Activated CD8-positive, alpha-beta memory T cell treated with anti-CD3 and anti-CD28 coated beads, Interleukin-2, amount 50 U/mL, for 24 hours (primary cell): ENCODE measurements around the gene MAD2L2.

ENCODE experiments used
- DNase-seq: peaks from one replicate; pipeline ENCODE4 v3.0.0-alpha.2; 2020; ENCODE audit errors: extremely low read depth

Gene MAD2L2

DNA sequence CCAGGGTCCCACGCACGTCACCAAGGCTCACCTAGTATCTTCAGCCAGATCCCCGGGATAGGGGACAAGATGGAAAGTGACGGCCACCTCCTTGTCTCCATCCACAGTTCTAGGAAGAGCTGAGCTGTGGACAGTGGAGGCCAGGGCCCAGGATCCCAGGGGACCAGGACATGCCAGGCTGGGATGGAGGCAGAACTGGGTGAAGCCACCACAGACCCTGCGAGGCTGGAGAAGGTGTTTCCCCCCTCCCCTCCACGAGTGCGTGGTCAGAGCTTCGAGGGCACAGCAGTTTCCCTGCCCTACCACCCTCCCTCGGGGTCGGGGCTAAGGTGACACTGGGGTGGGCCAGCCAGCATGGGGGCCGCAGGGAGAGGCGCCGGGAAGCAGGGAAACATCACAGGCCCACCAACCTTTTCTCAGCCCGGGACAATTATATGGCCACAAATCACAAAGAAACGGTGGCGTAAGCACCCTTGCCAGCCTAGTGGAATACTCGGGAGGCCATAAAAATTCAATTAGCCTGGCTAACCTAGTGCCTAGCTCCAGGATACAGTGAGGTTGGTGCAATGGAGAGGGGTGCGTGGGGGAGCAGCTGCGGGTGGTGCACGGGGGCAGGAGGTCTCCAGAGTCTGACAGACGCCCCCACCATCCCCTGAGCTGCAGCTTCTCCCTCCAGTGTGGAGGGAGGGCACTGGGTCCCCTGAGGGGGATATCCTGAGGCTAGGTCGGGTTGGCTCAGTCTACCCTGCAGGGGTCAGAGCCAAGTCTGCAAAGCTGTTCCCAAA, 23.9 kb upstream of the MAD2L2 start:
- no peak for DNase-seq

DNA sequence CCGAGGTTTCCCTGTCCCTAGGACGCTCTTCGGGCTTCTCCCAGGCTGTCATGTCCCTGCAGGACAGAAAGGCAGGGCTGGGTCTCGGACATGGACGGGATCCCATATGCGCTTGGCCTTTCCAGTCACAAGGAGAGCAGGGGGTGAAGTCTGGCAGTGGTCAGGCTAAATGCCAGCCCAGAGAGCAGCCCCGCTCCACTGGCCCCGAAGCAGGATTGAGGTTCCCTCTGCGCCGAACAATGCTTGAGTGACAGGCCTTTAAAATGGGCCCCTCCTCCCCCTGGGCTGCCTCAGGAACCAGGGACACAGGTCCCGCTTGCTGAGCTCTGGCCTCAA, 23.2 kb upstream of the MAD2L2 start:
- DNase-seq, result no peak

DNA sequence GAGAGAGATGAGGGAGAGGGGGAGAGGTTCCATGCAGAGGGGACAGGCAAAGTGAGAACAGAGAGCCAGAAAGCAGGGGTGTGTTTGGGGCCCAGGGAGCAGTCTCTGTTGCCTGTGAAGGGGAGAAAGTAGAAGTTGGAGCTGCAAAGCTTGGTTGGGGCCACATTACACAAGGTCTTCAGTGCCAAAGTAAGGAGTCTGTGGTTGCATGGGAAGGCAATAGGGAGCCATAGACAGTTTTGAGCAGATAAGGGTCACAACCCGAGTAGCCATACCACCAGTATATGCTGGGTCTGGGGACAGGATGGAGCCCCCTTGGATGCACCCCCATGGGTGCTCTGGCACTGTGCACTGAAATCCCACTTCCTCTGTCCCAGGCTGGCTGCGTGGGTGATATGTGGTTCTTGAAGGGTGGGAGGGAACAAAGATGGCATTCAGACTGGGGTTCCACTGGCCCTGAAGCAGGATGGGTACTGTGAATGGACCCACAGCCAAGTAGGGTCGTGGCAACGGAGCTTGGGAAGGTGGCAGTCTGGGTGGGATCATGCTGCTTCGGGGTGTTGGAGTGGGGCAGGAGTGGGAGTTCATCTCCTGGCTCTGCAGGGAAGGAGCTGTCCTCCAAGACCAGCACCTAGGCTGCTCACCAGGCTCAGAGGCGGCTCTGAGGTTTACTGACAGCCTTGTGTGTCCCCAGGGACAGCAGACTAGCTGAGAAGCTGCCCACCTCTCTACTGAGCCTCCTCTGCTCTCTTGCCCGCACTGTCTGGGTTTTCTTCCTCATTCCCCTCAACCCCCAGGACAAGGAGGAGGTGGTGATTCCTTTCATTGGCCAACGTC, 22.6 kb upstream of the MAD2L2 start:
- no peak for DNase-seq

DNA sequence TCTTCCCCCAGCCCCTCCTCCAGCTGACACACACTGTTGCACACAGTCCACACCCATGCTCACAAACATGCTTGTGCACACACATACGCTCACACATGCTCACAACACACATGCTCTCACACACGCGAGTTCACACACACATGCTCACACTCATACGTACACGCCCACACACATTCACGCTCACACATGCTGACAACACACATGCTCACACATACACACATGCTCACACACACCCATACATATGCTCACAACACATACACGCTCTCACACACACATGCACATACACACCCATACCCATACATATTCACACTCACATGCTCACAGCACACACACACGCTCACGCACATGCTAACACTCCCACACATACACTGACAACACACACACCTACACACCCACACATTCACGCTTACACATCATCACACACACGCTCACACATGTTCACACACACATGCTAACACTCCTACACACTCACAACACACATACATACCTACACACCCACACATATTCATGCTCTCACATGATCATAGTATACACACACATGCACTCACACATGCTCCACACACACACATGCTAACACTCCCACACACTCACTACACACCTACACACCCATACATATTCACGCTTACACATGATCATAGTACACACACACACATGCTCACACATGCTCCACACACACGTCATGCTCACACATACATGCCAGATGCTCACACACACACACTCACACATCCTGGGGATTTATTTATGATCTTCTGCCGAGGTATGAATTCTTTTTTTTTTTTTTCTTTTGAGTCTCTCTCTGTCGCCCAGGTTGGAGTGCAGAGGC, 21.2 kb upstream of the MAD2L2 start:
- no peak for DNase-seq

DNA sequence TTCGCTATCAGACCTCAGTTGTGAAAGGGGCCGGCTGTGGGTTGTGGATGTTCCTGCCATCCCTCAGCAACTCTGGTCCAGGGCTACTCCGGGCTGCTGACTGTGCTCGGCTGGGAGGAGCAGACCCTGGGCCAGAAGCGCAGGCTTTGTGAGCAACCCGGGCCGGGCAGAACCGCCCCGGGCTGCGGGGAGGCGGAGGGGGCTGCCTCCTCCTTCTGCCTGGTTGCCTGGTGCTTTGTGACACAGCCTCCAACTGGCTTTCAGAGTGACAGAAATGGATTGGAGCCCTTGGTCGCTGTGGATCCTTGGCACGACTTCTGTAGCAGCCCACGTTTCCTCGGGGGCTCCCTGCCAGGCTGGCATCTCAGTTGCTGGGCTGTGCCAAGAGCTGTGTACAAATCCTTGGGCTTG, 20.6 kb upstream of the MAD2L2 start:
- DNase-seq, result no peak

DNA sequence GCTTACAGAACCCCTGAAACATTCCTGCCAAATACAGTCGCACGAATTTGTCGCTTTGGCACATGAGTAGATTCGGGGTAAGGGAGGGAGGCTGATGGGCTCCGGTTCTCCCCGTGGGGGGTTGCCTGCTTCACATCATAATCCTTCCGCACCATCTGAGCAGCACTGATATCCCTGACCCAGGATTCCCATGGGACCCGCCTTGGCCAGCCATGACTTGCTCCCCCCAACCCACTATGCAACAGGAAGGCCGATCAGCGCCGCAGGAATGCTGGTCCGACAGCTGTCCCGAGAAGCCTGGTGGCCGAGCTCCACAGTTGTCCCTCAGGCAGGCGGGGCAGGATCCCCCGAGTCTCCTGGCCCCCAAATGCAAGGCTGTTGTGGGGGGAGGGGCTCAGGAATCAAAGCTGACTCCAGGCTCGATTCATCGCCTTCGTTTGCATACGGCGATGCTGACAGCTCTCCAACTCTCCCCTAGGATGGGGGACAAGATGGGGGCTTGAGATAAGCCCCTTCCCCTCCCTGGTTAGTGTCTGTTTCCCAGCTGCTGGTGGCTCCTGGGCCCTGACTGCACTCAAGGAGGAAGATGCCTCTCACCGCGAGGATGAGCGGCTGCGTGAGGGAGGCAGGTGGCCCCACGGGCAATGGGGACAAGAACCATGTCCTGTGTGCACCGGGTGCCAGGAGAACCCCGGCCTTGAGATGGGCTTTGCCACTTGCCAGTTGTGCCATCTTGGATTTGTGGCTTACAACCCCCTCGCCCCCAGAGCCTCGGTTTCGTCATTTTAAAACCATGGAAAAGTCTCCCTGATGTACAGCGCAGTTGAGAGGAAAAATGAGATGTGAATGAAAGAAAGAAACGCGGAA, 19.9 kb upstream of the MAD2L2 start:
- no peak for DNase-seq

DNA sequence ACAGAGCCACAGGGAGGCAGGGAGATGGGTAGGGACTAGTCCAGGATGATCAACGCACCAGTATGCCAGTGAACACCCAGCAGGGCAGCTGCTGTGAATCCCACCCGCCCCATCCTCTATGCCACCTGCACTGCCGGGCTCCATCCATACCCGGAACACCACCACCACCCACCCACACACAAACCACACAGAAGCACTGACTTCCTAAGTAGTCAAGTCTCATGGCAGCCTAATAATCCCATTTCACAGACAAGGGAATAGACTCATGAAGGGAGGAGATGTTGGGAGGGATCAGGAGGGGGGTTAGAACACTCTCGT, 16.9 kb upstream of the MAD2L2 start:
- no peak for DNase-seq

DNA sequence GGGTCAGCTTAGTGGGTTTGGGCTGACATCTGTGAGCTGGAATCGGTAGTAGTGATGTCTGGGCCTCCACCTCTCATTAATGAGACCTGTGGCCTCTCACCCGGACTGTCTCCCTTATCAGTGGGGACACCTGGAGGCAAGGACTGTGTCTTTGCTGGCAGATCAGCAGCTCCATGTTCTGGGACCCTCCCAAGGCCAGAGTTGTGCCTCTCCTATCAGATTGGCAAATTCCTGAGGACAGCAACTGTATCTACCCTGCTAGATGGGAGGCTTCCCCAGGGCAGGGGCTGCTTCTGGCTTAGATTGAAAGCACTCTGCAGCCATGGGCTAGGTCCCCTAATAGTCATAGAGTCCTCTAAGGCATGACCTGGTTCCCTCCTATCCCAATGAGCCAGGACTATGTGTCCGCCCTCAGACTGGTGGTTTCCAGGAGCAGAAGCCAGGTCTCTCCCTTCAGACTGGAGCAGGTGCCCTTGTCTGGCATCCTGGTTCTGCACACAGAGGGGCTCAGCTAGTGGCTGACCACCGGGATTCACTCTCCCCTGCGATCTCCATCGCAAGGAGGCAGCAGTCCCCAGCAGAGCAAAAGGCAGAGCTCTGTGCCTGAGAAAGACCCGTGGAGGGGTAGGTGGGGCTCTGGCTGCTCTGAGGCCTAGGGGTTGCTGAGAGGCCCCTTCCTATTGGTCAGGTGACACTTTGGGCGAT, 16.4 kb upstream of the MAD2L2 start:
- no peak for DNase-seq

DNA sequence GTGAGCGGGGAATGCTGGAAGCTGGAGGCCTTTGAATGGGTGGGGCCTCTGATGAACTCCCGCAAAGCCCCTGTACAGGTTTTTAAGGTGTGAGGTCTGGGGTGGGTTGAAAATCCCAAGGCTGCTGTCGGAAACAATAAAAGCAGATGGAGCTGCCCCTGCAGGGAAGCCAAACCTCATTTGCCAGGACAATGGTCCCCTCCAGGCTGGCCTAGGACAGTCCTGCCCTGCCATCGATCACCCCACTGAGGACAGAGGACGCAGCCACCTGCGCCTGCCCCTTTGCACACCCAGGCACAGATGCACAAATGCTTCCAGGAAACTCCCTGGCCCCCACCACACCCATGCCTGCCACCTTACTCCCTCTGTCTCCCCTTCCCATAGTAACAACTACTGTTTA, 14.9 kb upstream of the MAD2L2 start:
- DNase-seq, result no peak

DNA sequence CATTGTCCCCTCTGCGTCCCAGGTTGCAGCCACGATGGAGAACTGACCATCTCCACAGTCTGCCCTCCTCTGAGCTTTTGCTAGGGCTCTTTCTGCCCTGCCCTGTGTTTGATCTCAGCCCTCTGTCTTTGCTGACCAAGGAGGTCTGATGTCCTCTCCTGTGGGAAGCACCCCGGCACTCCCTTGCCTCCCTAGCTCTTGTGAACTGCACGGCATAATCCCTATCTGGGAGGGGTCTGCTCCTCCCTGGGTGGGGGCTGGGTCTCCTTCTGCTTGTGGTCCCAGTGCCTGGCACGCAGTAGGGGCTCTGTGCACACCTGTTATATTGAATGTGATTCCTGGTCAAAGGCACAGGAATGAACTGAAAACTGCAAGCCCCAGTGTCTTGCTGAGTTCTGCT, 13.0 kb upstream of the MAD2L2 start:
- no peak for DNase-seq

DNA sequence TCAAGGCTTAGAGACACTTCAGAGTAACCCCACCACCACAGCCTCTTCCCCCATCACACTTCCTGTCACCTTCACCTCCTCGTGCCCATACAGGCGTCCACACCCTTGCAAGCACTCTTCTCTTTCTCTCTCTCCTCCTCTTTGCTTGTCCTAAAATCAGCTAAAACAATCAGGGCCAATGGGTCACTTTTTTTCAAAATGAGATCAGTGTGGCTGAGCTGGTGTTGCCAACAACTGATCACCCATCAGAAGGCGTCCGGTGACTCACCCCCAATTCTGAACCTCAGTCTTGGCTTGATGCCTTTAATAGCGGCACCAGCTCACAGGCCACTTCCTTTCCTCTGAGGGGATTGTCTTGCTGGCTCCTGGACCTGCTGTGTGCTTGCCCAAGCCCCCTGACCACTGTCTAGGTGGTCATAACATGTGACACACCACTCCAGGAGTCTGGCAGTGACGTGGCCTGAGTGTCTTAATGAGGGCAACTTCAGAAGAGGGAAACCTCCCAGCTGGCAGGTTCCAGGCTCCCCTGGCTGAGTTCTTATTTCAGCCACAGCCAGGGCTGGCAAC, 12.2 kb upstream of the MAD2L2 start:
- DNase-seq, result peak; percentile 34

DNA sequence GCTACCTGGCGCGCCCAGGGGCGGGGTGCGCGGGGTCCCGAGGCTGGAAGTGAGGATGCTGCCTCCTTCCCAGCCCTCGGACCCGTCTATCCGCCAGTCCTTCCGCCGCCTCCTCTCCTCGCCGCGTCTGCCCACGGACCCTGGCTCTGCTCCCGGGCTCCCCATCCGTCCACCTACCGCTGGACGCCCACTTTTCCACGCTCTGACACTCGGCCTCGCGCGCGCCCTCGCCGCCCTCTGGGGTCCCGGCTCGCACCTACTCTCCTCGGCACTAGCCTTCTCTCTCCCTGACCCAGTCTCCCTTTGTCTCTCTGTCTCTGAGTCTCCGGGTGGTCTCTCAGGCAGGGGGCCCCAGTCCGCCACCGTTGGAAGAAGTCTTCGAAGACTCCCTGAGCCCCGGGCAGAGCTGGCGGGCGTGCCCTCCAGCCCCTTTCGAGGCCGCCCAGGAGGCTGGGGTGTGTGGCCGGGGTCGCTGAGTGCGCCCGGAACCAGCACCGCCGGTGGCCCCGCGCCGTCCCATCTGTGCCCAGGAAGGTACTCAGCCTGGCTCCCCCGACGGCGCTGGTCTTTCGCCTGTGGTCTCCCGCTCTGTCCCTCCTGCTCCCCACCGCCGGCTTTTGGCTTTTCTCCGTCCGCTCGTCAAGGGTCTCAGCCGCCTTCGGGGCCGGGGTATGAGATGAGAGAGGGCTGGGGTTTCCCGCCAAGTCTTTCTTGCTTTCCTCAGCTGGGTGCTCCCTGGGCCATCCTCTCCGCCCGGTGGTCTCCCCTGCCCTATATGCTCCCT, 11.2 kb upstream of the MAD2L2 start:
- no peak for DNase-seq

DNA sequence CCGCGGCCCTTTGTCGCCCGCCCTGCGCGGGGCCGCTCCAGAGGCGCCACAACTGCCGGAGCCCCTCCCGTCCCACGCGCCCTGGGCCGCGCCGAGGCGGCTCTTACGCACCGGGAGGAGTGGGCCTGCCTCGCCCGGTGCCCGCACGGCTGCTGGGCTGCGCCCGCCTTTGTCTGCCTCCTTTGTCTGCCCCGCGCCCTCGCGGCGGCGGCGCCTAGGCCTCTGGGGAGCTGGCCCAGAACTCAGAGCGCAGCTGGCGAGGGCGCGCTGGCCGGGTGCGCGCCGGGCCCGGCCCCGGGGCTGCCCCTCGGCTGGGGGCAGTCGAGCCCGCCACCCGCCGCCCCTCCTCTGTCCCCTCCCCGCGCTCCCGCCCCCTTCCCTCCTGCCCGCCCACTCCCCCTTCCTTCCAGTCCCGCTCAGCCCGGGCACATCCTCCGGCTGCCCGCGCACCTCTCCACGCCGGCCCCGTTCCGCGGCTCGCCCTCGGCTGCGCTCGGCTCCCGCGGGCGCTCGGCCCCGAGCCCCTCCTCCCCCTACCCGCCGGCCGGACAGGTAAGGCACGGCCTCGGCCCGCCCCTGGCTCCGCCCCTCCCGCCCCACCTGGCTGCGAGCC, 10.5 kb upstream of the MAD2L2 start, which contains the start of gene DRAXIN:
DRAXIN (plus strand) TSS at position 409 of the 613 bp plus-strand sequence. CDS start 14,549 bp downstream, outside the sequence.
- no peak for DNase-seq

DNA sequence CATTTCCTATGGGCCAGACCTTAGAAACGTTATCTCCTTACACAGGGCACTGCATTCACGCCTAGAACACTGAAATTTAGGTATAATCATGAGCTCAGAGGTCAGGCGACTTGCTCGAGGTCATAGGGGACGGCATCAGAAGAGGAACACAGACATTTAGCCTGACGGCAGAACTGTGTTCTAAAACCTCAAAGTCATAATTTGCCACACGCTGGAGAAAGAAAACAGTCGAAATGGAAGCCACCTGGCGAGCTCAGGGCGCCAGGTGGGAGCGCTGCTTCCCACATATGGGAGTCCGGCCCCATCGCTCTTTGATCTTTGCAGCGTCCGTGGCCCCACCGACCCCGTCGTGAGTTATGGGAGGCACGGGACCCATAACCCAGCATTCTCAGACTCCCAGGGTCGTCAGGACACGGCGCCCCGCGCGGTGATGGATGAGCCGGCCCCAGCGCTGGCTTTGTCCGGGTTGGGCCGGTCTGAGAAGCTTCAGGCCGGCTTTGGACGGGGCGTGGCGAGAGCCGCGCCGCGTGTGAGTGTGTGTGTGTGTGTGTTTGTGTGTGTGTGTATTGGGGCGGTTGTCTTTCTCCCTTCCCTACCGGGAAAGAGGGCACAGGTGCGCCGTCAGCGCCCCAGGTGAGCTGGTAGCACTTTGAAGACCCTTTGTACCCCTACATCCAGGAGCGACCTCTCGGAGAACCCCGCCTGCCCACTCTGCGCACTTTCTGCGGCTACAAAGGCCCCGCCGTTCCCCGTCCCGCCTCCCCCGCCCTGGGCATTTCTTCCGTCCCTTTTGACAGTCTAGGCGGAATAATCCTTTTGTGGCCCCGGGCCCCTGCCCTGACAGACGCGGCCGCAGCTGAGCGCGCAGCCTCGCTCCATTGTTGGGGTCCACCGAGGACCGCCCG, 9.7 kb upstream of the MAD2L2 start:
- DNase-seq, result no peak

DNA sequence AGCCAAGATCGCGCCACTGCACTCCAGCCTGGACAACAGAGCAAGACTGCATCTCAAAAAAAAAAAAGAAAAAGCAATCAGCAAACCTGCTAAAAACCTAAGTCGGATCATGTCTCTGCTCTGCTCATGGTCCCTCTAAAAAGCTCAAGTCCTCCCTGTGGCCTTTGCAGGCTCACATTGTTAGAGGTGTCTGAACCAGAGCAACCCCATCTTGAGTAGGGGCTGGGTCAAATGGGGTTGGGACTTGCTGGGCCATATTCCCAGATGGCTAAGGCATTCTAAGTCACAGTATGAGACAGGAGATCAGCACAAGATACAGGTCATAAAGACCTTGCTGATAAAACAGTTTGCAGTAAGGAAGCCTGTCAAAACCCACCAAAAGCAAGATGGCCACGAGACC, 7.6 kb upstream of the MAD2L2 start:
- DNase-seq, result no peak

DNA sequence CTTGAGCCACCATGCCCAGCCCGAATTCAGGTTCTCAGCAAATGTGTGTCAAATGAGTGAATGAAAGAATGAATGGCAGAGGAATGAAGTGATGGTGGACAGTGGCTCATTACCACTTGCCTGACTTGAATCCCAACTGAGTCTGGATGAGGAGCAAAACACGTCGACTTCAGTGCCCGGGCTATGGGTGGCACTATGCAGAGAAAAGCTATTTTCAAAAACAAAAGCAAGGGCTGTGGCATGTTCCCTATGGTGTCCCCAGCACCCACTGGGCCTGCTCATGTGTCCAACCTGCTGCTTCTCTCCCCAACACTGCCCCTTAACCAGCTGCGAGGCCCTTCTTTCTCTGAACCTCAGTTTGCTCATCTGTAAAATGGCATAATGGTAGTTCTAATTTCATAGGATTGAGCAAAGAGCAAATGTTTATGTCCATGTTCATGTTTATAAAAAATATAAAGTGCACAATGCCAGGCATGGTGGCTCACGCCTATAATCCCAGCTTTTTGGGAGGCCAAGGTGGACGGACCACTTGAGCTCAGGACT, 4.3 kb upstream of the MAD2L2 start:
- no peak for DNase-seq

DNA sequence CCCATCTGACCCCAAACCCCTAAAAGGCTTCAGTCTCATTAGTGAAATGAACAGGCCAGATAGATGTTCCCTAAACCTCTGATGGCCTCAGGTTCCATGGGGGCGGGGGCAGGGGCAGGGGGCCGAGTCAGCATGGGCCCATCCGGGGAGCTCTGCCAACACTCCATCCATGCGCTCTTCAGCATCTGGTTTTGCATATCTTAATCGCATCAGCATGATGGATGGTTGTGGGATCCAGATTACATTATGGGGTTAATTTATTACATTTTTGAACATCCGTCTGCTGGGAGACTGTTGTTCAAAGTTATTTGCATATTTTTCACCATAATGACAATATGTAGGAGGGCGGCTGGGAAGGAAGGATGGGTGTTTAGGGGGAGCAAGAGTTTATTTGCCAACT, 3.1 kb upstream of the MAD2L2 start:
- no peak for DNase-seq

DNA sequence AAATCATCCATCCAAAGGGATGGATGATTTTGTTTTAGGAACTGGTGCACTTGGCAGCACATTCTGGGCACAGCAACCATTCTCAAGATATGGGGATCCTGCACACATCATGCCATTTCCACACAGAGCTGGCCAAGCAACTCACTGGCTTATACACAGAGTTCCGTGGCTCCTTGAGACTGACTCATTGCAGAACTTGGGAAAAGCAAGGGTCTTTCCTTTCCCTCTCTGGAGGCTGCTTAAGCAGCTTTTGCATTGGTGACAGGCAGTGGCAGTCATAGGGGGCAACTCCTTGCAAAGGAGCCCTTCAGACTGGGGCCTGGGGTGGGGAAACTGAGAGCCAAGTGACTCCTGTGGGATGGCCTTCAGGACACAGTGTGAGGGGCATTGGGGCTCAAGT, 1.9 kb upstream of the MAD2L2 start:
- DNase-seq, result no peak
